HG02623 (cell line): ENCODE data around the gene IL1R1.

ENCODE experiments used
- ATAC-seq: cut with Tn5 transposase; IDR thresholded peaks from one replicate; pipeline ENCODE4 v1.9.1; 2021; ENCODE audit warnings: moderate library complexity; ENCODE audit not compliant: unreplicated experiment

The IL1R1 gene

DNA sequence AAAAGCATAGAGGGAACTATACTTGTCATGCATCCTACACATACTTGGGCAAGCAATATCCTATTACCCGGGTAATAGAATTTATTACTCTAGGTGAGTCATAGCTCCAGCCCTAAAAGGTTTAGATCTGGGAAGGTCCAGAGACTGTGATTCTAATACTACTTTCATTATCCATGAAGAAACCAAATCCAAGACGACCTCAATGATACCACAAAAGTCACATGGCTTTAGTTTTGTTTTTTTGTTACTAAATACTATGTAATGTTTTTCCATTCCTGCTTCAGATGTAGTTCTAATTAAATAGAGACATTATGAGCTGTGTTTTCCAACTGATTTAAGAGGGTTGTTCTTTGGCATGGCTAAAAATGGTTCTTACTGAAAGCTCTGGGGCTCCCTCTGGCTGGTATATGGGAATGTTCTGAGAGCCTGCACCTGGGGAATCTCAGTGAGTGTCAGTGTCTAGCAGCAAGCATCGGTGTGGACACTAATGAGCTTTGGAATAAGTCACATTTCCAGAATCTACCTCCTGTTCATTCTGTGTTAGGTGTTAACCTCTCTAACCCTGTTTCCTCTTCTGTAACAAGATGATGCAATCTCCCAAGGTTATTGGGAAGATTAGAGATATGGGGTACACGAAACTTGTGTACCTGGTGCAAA, 23.8 kb downstream of the IL1R1 start:
- ATAC-seq, result no peak

GRCh38 chr2:102168026-102168771, 25.7 kb downstream of the IL1R1 start:
- no peak for ATAC-seq

DNA sequence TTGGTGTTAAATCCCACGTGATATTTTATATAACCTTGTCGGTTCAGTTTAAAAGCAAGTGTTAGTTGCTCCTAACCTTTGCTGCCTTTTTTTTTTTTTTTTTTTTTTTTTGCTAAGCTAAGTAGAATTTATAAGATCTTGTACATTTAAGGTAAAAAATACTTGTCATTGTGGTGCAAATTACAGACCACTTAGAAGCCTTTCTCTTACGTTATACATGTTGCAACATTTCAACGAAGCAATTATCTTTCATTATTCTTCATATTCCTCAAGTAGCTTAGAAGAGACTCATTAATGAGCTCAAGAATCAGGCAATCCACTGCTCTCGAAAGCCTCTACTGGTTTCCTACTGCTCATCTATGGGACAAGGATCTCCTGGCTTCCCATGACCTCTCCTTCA, 29.4 kb downstream of the IL1R1 start:
- no peak for ATAC-seq

DNA sequence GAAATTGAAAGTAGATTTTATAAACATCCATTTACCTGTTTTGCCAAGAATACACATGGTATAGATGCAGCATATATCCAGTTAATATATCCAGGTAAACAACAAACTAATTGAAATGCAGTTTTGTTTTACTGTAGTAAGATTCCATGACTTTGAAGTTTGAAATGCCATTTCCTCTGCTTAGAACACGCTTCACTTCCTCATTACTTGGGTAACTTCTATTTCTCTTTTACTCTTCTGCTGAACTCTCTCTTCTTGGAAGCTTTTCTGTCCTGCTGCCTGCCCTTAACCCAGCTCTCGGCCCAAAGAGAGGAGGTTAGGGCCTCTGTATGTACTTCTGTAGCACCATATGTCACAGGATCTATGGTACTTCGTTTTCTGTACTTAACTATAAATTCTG, 30.2 kb downstream of the IL1R1 start:
- ATAC-seq, result no peak

GRCh38 chr2:102176172-102176571, 33.6 kb downstream of the IL1R1 start:
- no peak for ATAC-seq

- ATAC-seq, result no peak
These were observed 35.4 kb downstream of the IL1R1 start for GRCh38 chr2:102177814-102178478.

DNA sequence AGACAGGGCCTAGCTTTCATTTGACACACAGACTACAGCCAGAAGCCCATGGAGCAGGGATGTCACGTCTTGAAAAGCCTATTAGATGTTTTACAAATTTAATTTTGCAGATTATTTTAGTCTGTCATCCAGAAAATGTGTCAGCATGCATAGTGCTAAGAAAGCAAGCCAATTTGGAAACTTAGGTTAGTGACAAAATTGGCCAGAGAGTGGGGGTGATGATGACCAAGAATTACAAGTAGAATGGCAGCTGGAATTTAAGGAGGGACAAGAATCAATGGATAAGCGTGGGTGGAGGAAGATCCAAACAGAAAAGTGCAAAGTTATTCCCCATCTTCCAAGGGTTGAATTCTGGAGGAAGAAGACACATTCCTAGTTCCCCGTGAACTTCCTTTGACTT, 36.5 kb downstream of the IL1R1 start:
- no peak for ATAC-seq

DNA sequence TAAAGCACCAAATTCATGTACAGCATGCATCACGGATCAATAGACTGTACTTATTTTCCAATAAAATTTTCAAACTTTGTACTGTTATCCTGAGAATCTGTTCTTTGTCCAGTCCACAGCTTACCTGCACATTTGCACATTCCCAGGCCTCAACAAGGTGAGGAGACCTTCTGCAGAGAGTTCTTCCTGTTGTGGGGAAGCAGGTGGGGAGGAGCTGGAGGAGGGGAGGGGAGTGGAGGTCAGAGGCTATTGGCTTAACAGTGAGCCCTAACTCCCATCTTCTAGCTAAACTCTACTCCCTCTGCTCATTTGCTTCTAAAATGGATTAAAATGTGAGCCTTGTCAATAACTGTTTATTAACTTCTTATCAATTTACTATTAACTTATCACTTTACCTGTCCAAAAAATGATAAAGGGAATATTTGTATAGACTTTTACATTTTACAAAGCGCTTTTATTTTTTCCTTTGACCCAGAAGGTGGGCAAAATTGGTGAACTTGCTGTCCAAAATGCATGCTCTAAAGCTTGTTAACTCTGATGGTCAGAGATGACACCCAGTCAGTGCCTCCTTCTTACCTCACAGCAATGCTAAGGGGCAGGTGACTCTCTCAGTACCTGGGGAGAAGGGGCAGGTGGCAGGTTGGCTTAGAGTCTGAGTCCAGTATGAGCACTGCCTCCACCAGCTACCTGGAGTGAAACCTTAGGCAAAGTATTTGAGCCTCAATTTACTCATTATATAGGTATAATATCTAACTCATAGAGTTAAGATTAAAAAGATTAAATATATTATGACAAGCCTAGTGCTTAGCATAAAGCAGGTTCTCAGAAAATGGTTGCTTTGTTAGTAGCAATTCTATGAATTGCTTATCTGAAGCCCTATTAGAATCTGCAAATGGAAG, 37.5 kb downstream of the IL1R1 start:
- ATAC-seq, result no peak

- ATAC-seq, result no peak
These were observed 38.1 kb downstream of the IL1R1 start for GRCh38 chr2:102180687-102180999.

DNA sequence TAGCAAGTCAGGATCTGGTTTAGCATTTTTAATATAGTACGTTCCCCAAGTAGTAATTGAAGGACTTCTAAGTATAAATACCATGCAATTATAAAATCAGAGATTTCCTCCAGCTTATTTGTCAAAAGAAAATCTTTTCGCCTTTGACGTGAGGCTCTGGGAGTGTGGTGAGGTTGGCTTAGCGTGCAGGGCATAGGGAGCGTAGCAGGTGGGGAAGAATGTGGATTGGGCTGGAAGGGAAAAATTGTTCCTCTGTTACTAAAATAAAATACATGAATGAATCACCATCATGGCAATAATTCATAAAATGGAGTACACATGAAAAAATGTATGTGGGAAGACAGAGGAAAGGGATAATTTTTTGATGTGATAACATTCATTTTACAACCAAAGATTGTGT, 38.8 kb downstream of the IL1R1 start:
- ATAC-seq, result no peak

- ATAC-seq, result no peak
These were observed 39.5 kb downstream of the IL1R1 start for GRCh38 chr2:102181919-102182635.

DNA sequence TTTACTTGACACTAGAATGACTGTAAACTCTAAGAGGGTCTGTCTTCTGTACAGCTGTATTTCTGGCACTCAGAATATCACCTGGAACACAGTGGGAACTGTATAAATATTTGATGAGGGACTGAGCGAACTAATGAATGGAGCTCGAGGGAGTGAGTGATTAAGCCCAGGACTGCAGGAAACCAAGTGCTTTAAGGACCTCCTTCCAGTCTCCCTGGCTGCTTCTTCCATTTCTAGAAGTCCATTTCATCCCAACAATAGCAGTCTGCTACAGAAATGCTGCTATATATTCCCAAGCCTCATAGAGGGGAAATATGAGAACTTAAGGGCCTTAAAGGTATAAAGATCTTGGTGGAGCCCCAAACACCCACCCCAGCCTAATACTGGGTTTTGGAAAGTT, 41.5 kb downstream of the IL1R1 start:
- ATAC-seq, result no peak

GRCh38 chr2:102184568-102184967, 42.0 kb downstream of the IL1R1 start:
- ATAC-seq, result no peak

DNA sequence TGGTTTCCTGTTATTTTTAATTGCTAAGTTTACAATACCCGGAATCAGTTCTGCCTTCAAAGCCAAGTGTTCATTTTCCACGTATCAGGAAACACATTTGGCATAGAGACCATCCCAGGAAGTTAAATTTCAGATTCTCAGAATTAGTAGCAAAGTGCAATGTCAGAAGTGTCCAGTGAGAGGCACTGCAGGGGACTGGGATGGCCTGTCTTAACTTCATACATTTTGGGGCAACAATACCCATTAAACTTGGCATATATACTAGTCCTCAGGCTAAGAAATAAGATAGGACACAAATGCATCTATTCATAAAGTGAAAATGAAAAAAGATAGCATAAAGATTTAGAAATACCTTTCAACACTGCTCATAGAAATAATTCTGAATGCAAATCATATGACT, 42.8 kb downstream of the IL1R1 start:
- ATAC-seq, result no peak

DNA sequence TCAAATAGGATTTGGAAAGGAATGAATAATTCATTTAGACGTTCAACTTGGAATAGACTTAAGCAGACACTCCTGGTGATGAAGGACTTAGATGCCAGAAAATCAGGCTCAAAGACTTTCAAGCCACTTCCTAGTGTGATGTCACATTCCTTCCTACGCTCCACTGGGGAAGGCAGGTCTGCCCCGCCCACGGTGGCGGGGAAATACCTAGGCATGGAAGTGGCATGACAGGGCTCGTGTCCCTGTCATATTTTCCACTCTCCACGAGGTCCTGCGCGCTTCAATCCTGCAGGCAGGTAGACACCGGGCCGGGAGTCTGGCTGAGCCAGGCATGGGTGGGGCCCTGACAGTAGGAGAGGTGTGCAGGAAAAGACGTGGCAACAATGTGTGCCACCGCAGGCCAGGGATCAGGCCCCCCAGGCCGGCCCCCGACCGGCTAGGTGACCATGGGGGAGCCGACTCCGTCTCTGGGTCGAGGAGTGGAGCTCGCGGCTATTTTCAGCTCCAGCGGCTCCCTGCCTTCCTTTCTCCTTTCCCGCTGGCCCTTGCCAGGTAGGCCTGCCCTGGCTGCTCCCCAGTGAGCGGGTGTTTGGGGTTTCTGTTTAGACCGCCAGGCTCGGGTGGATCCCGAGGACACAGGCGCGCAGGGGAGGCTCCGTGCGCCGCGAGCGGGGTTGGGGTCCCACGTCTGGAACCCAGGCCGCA, 44.4 kb downstream of the IL1R1 start, which contains the start of gene IL1RL2:
Gene IL1RL2, plus strand, starts transcription at position 233 of the 705 bp plus-strand sequence. CDS start 845 bp downstream, outside the sequence.
- no peak for ATAC-seq

DNA sequence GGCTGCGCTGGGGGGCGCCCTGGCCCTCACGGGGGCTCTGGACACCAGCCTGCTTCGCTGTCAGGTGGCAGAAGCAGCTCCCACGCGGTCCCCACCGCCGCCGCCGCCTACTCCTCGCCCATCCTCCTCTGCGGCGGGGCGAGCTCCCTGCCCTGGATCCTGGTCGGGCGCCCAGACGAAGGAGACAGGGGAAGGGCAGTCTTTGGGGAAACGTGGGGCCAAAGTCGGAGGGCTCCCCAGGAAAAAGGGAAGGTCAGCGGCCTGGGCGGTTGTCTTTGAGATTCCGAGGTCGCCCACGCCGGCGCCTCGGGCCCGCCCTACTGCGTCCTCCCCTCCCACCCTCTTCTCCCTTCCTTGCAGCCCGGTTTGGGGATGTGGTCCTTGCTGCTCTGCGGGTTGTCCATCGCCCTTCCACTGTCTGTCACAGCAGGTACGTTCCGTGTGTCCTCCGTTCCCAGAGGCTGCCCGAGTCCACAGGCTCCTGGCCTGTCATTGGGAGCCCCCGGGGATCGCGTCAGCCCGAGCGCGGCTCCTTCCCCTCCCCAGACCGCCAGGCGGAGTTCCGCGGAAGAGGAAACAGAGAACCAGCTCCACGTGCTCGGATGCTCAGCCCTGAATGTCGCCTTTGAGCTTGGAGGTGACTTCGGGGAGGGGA, 45.1 kb downstream of the IL1R1 start:
- ATAC-seq, result no peak

- ATAC-seq, result no peak
These were observed 48.0 kb downstream of the IL1R1 start for GRCh38 chr2:102190430-102191107.

DNA sequence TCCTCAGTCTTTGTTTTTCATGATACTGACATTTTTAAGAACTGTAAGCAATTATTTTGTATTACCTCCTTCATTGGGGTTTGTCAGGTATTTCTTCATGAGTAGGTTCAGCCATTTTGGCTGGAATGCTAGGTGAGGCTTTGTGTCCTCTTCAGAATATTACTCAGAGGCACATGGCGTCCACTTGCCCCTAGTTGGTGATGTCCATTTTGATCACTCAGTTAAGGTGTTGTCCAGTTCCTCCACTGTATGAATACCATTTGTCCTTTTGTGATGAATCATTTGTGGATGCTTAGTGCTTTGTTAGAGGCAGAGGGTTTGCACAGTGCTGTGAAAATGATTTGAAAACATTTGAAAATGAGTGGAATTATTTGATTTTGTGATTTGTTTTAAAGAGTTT, 49.0 kb downstream of the IL1R1 start:
- no peak for ATAC-seq

GRCh38 chr2:102193074-102193473, 50.5 kb downstream of the IL1R1 start:
- ATAC-seq, result no peak
